GM19193 (cell line): ENCODE measurements around the gene KLF11.

Experiments used
- POLR2A ChIP-seq: IDR thresholded peaks from 4 replicates; pipeline ENCODE4 v1.6.1; 2011; ENCODE audit not compliant: insufficient read depth, insufficient read length; ENCODE audit errors: extremely low read depth

The KLF11 gene

DNA sequence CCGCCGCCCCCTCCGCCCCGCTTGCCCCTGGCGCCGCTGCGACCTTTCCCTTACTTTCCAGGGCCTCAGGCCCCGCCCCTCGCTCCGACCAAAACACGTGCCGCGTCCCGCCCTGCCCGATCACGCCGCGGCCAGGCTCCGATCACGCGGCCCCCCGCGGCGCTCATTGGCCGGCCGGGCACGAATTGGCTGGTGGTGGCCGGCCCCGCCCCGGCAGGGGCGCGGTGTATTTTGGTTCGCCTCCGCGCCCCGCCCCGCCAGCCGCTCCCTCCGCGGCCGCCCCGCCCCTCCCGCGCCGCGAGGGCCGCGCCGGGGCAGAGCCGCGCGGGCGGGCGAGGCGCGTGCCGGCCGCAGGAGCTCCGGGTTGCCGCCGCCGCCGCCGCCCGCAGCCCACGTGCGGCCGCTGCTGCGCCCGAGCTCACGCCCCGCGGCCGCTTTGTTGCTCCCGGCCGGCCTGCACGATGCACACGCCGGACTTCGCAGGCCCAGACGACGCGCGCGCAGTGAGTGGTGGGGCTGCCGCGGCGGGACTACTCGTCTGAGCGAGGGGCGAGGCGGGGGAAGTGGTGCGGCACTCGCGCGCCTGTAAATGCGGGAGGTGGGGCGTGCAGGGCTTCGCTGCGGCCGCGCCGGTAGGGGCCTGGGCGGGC lies at the start of gene KLF11:
Gene KLF11, plus strand, starts transcription at position 295 of the 650 bp plus-strand sequence. Its CDS starts 167 bp downstream, at position 462.
- TF ChIP-seq POLR2A: peak; percentile 23

DNA sequence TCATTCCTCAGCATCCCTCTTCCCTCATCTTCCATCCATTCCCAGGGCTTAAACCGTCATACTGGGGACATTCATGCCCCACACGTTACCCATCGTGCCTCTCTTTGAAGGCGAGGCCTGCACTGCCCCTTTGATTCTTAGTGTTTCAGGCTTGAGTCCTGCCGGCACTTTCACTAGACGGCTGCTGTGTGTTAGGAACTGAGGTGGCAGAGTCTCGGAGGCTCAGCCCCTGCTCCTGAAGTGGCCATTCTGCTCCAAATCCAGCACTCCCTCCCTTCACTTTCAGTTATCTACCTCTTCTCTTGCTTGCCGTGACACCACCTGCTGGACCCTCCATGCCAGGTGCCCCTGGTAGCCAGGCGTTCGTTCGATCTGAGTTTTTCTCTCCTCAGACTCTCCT lies 48.9 kb upstream of the KLF11 start:
- no peak for TF ChIP-seq POLR2A

DNA sequence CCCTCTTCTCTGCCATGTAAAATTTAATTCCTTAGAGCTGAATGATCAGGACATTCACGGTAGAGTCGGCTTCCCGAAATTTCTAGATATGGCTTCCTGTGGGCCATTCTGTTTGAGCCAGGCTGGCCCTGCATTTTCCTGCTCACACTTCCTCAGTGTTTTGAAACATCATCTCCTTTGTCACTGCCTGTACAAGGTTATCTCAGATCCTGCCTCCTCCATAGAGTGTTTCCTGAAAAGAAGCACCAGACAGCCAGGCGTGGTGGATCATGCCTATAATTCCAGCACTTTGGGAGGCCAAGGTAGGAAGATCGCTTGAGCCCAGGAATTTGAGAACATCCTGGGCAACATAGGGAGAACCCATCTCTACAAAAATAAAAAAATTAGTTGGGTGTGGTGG lies 48.3 kb upstream of the KLF11 start:
- TF ChIP-seq POLR2A: no peak

DNA sequence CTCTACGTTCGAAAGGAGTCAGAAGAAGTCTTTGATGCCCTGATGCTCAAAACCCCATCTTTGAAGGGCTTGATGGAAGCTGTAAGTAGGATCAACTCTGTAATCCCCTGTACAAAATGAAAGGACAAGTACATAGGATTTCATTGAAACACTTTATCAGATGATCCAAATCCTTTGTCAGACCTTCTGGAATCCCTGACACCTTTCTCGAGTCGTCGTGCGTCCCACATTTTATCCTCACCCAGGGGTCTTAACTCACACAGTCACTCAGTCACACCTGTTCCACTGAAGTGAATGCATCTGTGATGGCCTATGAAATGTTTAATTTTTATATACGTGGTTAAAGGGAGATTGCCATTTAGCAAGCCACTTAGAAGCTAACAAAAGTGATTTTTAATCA lies 47.0 kb upstream of the KLF11 start:
- TF ChIP-seq POLR2A: no peak

DNA sequence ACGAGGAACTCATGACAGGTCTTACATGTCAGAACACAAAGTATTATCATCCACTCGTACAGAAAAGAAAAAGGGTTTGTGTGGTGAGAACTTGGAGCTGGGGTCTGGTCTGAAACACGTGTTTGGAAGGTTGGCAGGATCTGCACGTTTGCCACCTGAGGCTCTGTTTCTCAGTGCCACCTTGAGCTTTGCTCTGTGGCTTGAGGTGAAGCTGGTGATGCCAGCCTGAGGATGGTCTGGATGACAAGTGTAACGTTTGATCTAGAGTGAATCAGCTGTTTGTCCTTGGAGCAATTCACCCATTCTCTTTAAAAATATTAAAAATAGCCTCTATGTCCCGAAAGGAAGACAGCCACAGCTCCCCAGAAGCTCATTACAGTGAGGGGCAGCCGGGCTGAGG lies 45.4 kb upstream of the KLF11 start:
- TF ChIP-seq POLR2A: no peak

DNA sequence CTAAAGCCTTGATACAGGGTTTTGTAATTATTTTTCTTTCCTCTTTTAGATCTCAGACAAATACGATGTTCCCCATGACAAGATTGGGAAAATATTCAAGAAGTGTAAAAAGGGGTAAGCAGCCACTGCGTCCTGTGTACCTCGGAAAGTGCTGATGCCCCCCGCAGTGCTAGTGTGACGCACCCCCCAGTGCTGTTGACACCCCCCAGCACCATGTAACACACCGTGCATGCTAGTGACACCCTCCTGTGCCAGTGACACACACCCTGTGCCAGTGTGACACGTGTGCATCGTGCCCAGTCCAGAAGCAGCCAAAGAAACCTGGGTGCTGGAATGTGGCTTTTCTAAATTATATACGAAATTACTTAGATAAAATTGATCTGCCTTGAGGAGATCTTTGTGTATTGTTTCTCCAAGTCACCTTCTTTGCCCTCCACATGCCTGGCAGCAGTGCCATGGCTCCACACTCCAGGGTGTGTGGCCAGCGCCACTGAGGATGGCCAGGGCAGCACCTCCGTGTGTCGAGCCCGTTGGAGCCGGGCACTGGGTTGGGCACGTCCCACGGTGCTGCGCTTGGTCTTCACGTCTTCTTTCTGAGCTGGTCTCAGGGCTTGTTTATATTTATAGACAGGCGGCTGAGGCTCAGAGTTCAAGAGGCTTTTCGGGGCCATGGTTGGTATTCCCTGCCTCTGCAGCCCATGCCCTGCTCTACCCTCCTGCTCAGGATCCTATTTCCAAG lies 44.3 kb upstream of the KLF11 start:
- TF ChIP-seq POLR2A: no peak

DNA sequence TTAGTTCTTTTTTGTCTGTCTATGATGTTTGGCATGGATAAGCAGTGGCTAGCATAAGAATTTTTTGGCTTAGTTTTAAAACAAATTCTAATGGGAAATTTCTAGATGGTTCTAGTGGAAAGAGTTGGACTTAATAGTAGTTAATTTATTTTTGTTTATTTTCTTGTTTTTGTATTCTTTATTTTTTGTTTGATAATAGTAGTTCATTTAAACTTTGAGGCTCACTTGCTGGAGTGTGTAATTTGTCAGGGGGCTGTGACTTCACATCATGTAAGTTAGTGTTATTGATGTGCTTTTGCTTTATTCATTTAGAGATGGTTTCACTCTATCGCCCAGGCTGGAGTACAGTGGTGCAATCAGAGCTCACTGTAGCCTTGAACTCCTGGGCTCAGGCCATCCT lies 43.7 kb upstream of the KLF11 start:
- TF ChIP-seq POLR2A: no peak

DNA sequence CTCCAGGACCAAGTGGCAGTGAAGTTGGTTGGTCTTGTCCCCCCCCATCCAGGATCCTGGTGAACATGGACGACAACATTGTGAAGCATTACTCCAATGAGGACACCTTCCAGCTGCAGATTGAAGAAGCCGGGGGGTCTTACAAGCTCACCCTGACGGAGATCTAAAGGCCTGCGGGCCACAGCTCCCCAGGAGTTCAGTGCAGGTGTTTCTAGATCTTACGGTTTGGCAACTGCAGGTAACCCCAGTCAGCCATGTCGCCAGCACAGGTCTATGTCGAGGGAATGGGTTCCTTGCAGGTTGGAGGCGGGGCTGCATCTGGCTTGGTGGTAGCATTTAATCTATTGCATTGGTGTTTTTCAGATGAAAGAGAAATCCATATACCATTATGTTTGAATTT lies 42.8 kb upstream of the KLF11 start:
- no peak for TF ChIP-seq POLR2A

DNA sequence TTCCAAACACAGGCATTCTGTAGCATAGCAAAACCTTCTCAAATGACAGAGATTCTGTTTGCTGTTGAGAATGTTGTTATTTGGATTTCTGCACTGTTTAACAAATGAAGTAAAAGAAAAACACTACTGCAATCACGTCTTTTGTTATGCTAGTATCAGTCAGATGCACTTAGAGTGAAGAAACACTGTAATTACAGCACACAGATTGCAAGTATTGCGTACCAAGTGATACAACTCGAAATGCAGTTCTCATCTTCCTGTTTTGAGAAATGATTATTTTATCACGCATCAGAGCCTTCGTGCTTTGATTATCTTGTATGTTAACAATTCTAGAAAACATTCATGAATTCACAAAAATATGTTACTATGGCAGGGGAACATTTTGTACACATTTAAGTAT lies 41.8 kb upstream of the KLF11 start:
- TF ChIP-seq POLR2A: no peak

DNA sequence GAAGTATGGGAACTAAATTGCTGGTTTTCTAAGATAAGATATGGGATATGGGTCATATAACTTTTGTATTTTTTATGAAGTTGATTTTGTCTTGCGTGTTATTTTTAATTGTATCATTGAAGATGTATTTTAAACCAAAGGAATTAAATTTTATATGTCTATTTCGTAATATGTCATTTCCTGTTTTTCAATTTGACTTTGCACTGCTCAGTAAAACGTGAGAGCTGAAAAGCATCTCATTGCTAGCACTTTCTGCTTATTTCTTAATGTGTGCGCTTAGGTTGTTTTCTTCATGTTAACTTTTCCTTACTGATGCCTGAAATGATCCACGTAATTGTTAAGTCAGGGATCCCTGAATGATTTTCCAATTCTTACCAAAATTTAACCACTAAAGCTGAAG lies 41.2 kb upstream of the KLF11 start:
- no peak for TF ChIP-seq POLR2A

DNA sequence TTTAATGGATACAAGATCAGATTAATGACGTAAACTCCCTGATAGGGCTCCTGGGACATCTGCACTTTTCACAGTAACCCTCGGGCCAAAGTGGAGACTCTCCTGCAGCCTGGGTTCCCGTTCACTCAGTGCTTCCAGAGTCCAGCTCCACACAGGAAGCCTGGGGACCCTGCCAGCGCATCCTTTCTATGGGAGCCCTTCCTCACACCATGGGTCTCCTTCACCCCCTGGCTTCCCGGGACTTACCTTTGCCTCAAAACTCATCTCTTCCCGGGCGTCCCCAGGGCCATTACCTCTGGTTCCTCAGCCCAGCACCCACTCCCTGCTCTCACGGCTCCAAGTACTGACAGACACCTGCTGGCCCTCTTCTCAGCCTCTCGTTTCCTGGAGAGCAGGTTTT lies 40.7 kb upstream of the KLF11 start:
- no peak for TF ChIP-seq POLR2A

DNA sequence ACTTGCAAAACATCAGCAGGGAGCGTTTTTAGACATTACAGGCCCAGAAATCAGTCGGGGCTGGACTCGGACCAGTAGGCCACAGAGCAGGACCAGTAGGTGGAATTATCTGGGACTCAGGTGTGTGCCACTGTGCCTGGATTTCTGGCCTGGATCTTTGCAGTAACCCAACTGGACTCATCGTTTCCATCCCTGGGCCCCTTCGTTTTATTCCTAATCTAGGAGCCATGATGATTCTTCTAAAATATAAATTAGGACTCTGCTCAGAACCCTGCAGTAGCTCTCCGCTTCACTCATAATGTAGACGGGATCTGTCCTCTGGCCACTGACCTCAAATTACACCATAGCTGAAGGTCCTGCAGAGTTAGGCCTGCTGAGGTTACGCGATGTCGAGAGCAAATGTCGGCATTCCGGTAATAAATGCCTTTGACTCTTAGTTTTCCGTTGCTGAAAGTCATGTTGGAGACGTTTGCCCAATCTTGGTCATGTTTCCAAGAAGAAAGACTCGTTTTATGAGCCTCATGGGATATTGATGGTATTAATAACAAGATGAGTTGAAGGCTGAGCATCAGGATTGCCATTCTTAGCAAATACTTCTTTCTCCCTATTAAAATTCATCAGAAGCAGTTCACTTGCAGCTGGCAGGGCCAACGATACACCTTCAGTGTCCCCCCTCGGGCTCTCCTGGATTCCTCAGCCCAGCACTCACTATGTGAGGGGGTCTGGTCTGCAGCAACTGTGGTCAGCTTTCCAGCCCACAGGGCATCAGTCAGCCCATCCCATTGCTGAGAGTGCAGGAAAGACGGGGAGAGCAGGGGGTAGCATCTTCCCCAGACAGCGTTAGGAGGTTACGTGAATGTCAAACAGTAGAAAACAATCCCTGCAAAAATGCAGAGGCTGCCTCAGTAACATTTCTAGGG lies 39.9 kb upstream of the KLF11 start:
- no peak for TF ChIP-seq POLR2A

DNA sequence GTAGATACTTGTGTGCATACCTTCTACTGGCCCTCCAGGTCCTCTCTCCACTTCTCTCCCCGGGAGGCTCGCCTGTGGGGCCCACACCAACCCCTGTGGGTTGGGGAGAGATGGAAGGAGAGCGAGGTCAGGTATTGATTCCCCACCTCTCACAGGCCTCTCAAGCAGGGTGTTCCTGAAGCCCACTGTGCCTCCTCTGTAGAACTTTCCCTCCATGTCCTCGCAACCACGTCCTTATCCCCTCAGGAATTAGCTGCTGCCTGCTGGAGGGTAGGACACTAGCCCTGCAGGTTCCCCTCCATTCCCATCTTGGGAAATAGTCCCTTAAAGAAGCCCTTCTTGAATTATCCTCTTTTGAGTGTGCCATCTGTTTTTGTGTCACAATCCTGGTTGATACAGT lies 38.9 kb upstream of the KLF11 start:
- no peak for TF ChIP-seq POLR2A

DNA sequence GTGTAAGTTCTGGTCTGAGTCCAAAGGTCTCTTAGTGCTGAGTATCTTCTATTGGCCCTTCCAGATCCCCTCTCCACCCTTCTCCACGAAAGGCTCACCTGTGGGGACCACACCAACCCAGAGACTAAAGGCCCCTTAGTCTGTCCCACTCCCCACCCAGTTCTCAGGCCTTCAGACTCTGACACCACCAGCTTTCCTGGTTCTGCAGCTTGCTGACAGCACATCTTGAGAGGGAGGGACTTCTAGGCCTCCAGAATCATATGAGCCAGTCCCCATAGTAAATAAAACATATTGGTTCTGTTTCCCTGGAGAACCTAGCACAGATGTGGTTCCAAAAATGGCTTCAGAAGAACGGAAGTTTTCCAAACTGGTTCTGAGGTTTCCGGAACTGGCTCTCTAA lies 38.5 kb upstream of the KLF11 start:
- no peak for TF ChIP-seq POLR2A

DNA sequence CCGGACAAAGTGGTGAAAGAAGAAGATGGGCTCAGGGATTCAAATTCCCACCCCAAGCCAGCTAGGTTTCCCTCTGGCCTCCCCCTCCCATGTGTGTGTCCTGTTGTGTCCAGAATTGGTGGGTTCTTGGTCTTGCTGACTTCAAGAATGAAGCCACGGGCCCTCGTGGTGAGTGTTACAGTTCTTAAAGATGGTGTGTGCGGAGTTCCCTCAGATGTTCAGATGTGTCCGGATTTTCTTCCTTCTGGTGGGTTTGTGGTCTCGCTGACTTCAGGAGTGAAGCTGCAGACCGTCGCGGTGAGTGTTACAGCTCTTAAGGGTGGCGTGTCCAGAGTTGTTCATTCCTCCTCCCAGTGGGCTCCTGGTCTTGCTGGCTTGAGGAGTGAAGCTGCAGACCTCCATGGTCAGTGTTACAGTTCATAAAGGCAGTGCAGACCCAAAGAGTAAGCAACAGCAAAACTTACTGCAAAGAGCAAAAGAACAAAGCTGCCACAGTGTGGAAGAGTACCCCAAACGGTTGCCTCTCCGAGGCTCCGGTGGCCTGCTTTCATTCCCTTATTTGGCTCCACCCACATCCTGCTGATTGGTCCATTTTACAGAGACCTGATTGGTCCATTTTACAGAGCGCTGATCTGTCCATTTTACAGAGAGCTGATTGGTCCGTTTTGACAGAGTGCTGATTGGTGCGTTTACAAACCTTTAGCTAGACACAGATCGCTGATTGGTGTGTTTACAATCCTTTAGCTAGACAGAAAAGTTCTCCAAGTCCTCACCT lies 37.7 kb upstream of the KLF11 start:
- no peak for TF ChIP-seq POLR2A
